ENCODE data around the gene HNRNPH2. TPM values are rescaled to one million over a fixed set of nuclear protein-coding genes. Genes with fewer than 3 reads are reported as not detected.

Gene HNRNPH2
- total RNA-seq, 4 donors from 2014 or later = 36.4 to 60.0 (median 44.4) TPM

DNA sequence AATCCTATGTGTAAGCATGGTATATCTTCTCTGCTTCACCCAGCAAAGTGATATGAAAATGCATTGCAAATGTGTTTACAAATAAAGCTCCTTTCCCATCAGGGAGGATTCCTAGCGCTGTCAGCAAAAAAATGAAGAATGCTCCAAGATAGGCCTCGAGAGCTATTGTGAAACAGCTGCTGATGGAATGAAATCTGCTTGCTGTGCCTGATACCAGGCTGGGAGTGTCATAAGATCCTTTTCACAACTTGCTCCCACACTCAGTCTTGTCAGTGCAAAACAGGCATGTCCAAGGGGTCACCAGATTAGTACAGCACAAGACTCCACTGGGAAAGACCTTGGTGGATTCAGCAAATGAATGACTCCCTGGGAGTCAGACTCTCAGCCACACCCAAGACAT is 34.1 kb downstream of the HNRNPH2 start:
- Histone ChIP-seq H3K9me3 (no peaks in the 10 kb centered on the region), H3K4me3 (no peak overlapping the region), H3K27me3 (no peaks in the 10 kb centered on the region), H3K4me1 (no peaks in the 10 kb centered on the region), H3K27ac (replicated peaks in 1 of 4) (no peak overlapping the region), H3K36me3 (peaks cover 4 to 38% (median 21%) of the 10 kb centered on the region in 4 donors)
- DNase-seq (ENCODE audit: extremely low spot score) = no peak
- WGBS = 75% methylated on average over 2 of the region's 2 CpGs
- intact Hi-C loops (cut with DNase I) = no loop called here
- TF ChIP-seq, protein P1, sequence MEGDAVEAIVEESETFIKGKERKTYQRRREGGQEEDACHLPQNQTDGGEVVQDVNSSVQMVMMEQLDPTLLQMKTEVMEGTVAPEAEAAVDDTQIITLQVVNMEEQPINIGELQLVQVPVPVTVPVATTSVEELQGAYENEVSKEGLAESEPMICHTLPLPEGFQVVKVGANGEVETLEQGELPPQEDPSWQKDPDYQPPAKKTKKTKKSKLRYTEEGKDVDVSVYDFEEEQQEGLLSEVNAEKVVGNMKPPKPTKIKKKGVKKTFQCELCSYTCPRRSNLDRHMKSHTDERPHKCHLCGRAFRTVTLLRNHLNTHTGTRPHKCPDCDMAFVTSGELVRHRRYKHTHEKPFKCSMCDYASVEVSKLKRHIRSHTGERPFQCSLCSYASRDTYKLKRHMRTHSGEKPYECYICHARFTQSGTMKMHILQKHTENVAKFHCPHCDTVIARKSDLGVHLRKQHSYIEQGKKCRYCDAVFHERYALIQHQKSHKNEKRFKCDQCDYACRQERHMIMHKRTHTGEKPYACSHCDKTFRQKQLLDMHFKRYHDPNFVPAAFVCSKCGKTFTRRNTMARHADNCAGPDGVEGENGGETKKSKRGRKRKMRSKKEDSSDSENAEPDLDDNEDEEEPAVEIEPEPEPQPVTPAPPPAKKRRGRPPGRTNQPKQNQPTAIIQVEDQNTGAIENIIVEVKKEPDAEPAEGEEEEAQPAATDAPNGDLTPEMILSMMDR (IDR thresholded peaks at IDR 0.05) = no peak
- TF ChIP-seq EP300 (IDR thresholded peaks at IDR 0.05) (no peak), POLR2AphosphoS5 (IDR thresholded peaks at IDR 0.05) (no peak), POLR2A (IDR thresholded peaks at IDR 0.05; ENCODE audit: low read depth) (no peak)

DNA sequence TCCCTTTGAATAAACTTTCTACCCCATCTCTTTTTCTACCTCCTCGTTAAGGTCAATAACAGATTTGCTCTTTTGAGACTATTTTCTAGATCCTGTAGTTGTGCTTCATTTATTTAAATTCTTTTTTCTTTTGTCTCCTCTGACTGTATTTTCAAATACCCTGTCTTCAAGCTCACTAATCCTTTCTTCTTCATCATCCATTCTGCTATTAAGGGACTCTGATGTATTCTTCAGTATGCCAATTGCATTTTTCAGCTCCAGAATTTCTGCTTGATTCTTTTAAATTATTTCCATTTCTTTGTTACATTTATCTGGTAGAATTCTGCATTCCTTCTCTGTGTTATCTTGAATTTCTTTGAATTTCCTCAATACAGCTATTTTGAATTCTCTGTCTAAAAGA is 41.3 kb downstream of the HNRNPH2 start:
- intact Hi-C loops (cut with DNase I) = no loop called here
- peaks cover 0 to 25% (median 17%) of the 10 kb centered on the region in 4 donors for H3K36me3 ChIP-seq
- DNase-seq (ENCODE audit: extremely low spot score) = no peak
- H3K4me1 ChIP-seq = peaks cover 0 to 4% (median 0%) of the 10 kb centered on the region in 4 donors
- no peaks in the 10 kb centered on the region for H3K9me3 ChIP-seq
- WGBS = 92% methylated on average over 1 of the region's 1 CpG
- TF ChIP-seq POLR2AphosphoS5 (IDR thresholded peaks at IDR 0.05) (no peak), EP300 (IDR thresholded peaks at IDR 0.05) (no peak), POLR2A (IDR thresholded peaks at IDR 0.05; ENCODE audit: low read depth) (no peak)
- TF ChIP-seq, protein P1 (IDR thresholded peaks at IDR 0.05) = no peak
- H3K27me3 ChIP-seq = no peaks in the 10 kb centered on the region
- no peak overlapping the region for H3K4me3 ChIP-seq
- H3K27ac ChIP-seq (replicated peaks in 1 of 4) = no peak overlapping the region

DNA sequence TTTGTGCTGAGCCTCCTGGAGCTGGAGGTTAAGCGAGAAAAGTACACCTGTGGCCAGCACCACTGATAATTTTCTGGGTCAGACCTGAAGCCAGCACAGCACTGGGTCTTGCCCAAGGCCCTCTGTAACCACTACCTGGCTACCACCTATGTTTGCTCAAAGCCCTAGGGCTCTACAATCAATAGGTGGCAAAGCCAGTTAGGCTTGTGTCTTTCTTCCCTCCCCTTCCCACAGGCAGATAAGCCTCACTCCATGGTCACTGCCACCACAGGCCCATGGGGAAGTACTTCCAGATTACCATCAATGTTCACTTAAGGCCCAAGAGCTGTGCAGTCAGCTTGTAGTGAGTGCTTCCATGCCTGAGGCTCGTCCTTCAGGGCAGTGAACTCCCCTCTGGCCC is 42.1 kb downstream of the HNRNPH2 start:
- Histone ChIP-seq H3K27ac (replicated peaks in 1 of 4) (no peak overlapping the region), H3K36me3 (peaks cover 0 to 25% (median 15%) of the 10 kb centered on the region in 4 donors), H3K9me3 (no peaks in the 10 kb centered on the region), H3K4me3 (no peak overlapping the region), H3K27me3 (no peaks in the 10 kb centered on the region), H3K4me1 (peaks cover 0 to 4% (median 0%) of the 10 kb centered on the region in 4 donors)
- TF ChIP-seq, protein P1 (IDR thresholded peaks at IDR 0.05) = no peak
- TF ChIP-seq POLR2A (IDR thresholded peaks at IDR 0.05; ENCODE audit: low read depth) (no peak), EP300 (IDR thresholded peaks at IDR 0.05) (no peak), POLR2AphosphoS5 (IDR thresholded peaks at IDR 0.05) (no peak)
- DNase-seq (ENCODE audit: extremely low spot score) = no peak
- intact Hi-C loops (cut with DNase I) = no loop called here
- WGBS = 60% methylated on average over 1 of the region's 2 CpGs

DNA sequence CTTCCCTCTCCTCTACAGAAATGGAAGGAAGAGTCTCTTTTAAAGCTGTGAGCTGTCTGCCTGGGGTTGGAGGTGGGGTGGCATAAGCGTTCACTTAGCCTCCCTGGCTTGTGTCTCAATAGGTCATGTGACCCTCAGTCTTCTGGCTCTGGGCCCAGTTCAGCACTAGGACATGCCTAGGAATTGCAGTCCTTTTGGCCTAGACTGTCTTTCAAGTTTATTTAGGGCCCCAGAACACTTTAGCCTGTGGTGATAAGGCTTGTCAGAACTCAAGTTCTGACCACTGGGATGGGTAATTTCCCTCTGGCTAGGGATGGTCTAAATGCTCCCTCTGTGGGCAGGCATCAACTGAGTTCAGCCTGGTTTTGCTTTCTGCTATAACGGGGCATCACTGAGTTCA is 42.9 kb downstream of the HNRNPH2 start:
- TF ChIP-seq EP300 (IDR thresholded peaks at IDR 0.05) (no peak), POLR2A (IDR thresholded peaks at IDR 0.05; ENCODE audit: low read depth) (no peak), POLR2AphosphoS5 (IDR thresholded peaks at IDR 0.05) (no peak)
- TF ChIP-seq, protein P1 (IDR thresholded peaks at IDR 0.05) = no peak
- H3K4me3 ChIP-seq = no peak overlapping the region
- 50% methylated on average over 1 of the region's 2 CpGs for WGBS
- no peak for DNase-seq (ENCODE audit: extremely low spot score)
- intact Hi-C loops (cut with DNase I) = no loop called here
- no peaks in the 10 kb centered on the region for H3K27me3 ChIP-seq
- no peaks in the 10 kb centered on the region for H3K9me3 ChIP-seq
- H3K27ac ChIP-seq (replicated peaks in 1 of 4) = no peak overlapping the region
- H3K4me1 ChIP-seq = peaks cover 0 to 4% (median 0%) of the 10 kb centered on the region in 4 donors
- peaks cover 0 to 25% (median 18%) of the 10 kb centered on the region in 4 donors for H3K36me3 ChIP-seq

DNA sequence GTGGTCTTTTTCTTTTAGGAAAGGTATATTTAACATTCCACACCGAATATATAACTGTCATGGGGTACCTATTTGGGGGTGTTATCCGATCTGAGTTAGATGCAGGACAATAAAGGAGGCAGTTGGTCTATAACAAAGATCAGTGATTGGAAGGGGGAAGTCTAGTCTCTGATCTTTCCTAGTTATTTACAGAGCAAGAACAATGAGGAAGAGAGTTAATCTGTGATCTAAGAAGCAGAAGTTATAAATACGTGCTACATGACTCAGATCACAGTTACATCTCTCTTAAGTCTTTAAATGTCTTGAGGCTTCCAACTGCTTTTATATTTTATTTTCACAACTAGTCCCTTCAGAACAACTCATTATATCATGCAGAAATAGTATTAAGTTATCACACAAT is 44.0 kb downstream of the HNRNPH2 start:
- no peaks in the 10 kb centered on the region for H3K27me3 ChIP-seq
- 70% methylated on average over 3 of the region's 3 CpGs for WGBS
- H3K4me3 ChIP-seq = no peak overlapping the region
- no peak for DNase-seq (ENCODE audit: extremely low spot score)
- TF ChIP-seq POLR2A (IDR thresholded peaks at IDR 0.05; ENCODE audit: low read depth) (no peak), POLR2AphosphoS5 (IDR thresholded peaks at IDR 0.05) (no peak), EP300 (IDR thresholded peaks at IDR 0.05) (no peak)
- TF ChIP-seq, protein P1 (IDR thresholded peaks at IDR 0.05) = no peak
- intact Hi-C loops (cut with DNase I) = no loop called here
- no peak overlapping the region for H3K27ac ChIP-seq (replicated peaks in 1 of 4)
- peaks cover 0 to 18% (median 15%) of the 10 kb centered on the region in 4 donors for H3K36me3 ChIP-seq
- peaks cover 0 to 4% (median 0%) of the 10 kb centered on the region in 4 donors for H3K4me1 ChIP-seq
- H3K9me3 ChIP-seq = no peaks in the 10 kb centered on the region

Measured in esophagus muscularis mucosa (tissue), 4 donors.